ENCODE measurements around the gene UTF1. TPM values are rescaled to one million over a fixed set of nuclear protein-coding genes. Genes with fewer than 3 reads are reported as not detected.

The UTF1 gene
- total RNA-seq, 1 experiment from 2014 or later: not detected

DNA sequence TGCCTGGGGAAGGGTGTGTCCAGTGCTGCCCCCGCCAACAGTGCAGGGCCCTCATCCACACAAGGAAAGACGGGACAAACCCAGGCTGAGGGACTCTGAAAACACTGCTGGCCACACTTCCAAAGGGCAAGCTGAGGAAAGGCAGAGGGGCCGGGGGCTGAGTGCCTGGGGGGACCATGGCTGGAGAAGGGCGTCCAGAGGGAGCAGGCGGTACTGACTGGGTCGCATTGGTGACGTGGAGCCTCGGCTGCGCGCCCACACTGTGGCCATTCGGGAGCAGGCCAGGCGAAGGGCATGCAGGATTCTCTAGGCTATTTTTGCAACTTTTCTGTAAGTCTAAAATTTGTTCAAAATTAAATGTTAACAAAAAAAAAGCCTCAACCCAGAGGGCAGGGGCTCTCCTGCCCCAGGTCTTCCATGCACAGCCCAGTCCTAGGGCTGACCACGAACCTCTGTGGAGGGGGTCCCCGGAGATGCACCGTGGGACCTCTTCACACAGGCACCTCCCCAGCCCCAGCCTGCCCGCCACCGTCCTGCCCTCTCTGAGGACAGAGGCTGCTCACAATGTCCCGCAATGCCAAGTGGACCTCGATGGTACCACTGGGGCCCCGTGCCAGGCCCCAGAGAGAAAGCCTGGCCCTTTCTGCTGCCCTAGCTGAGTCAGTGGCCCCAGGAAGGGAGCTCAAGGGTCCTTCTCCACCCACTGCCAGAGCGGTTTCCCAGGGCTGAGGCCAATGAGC is 36.2 kb downstream of the UTF1 start:
- no peak overlapping the region for H3K27ac Mint-ChIP-seq (ENCODE audit: unreplicated experiment)
- H3K4me1 Mint-ChIP-seq (ENCODE audit: low read depth, unreplicated experiment): no peaks in the 10 kb centered on the region
- DNase-seq: no peak
- TF ChIP-seq, protein P1, sequence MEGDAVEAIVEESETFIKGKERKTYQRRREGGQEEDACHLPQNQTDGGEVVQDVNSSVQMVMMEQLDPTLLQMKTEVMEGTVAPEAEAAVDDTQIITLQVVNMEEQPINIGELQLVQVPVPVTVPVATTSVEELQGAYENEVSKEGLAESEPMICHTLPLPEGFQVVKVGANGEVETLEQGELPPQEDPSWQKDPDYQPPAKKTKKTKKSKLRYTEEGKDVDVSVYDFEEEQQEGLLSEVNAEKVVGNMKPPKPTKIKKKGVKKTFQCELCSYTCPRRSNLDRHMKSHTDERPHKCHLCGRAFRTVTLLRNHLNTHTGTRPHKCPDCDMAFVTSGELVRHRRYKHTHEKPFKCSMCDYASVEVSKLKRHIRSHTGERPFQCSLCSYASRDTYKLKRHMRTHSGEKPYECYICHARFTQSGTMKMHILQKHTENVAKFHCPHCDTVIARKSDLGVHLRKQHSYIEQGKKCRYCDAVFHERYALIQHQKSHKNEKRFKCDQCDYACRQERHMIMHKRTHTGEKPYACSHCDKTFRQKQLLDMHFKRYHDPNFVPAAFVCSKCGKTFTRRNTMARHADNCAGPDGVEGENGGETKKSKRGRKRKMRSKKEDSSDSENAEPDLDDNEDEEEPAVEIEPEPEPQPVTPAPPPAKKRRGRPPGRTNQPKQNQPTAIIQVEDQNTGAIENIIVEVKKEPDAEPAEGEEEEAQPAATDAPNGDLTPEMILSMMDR (IDR thresholded peaks at IDR 0.05; ENCODE audit: unreplicated experiment): no peak
- intact Hi-C loops (cut with micrococcal nuclease; ENCODE audit: unreplicated experiment): no loop called here
- CTCF ChIA-PET: no interaction called here
- no TSS peak for BruUV-seq (replicated peaks)
- no peak overlapping the region for H3K4me3 Mint-ChIP-seq (ENCODE audit: low read depth, unreplicated experiment)
- no peaks in the 10 kb centered on the region for H3K27me3 Mint-ChIP-seq (ENCODE audit: unreplicated experiment)
- no peaks in the 10 kb centered on the region for H3K9me3 Mint-ChIP-seq (ENCODE audit: low read depth, unreplicated experiment)
- peaks cover 7% of the 10 kb centered on the region for H3K36me3 Mint-ChIP-seq (ENCODE audit: insufficient read depth, unreplicated experiment)

DNA sequence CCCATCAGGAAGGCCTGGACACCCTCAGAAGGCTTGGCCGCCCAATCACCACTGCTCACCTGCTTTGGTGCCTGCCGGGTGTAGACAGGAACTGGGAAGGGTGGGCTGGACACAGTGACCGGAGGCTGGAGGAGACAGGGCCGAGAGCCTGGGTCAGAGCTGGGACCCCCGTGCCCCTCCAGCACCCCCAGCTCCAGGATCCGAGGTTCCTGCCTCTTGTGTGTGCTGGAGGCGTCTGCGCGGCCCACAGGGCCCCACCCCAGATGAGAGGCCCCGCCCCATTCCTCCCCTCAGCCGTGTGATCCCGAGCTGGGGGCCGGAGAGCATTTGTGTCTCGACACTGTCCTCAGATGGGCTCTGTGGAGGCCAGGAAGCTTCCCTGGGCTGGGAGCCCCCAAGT is 37.3 kb downstream of the UTF1 start:
- Mint-ChIP-seq H3K27me3 (ENCODE audit: unreplicated experiment) (no peaks in the 10 kb centered on the region), H3K27ac (ENCODE audit: unreplicated experiment) (no peak overlapping the region), H3K4me3 (ENCODE audit: low read depth, unreplicated experiment) (no peak overlapping the region), H3K9me3 (ENCODE audit: low read depth, unreplicated experiment) (no peaks in the 10 kb centered on the region), H3K36me3 (ENCODE audit: insufficient read depth, unreplicated experiment) (peaks cover 11% of the 10 kb centered on the region), H3K4me1 (ENCODE audit: low read depth, unreplicated experiment) (no peaks in the 10 kb centered on the region)
- no peak for DNase-seq
- intact Hi-C loops (cut with micrococcal nuclease; ENCODE audit: unreplicated experiment): no loop called here
- CTCF ChIA-PET: no interaction called here
- BruUV-seq (replicated peaks): no TSS peak
- TF ChIP-seq, protein P1 (IDR thresholded peaks at IDR 0.05; ENCODE audit: unreplicated experiment): no peak

GRCh38 chr10:133267829-133268228 is 37.8 kb downstream of the UTF1 start:
- intact Hi-C loops (cut with micrococcal nuclease; ENCODE audit: unreplicated experiment): no loop called here
- DNase-seq: no peak
- TF ChIP-seq, protein P1 (IDR thresholded peaks at IDR 0.05; ENCODE audit: unreplicated experiment): no peak
- Mint-ChIP-seq H3K4me1 (ENCODE audit: low read depth, unreplicated experiment) (no peaks in the 10 kb centered on the region), H3K9me3 (ENCODE audit: low read depth, unreplicated experiment) (no peaks in the 10 kb centered on the region), H3K27ac (ENCODE audit: unreplicated experiment) (no peak overlapping the region), H3K36me3 (ENCODE audit: insufficient read depth, unreplicated experiment) (peaks cover 14% of the 10 kb centered on the region), H3K4me3 (ENCODE audit: low read depth, unreplicated experiment) (no peak overlapping the region), H3K27me3 (ENCODE audit: unreplicated experiment) (no peaks in the 10 kb centered on the region)
- no TSS peak for BruUV-seq (replicated peaks)
- CTCF ChIA-PET: no interaction called here

DNA sequence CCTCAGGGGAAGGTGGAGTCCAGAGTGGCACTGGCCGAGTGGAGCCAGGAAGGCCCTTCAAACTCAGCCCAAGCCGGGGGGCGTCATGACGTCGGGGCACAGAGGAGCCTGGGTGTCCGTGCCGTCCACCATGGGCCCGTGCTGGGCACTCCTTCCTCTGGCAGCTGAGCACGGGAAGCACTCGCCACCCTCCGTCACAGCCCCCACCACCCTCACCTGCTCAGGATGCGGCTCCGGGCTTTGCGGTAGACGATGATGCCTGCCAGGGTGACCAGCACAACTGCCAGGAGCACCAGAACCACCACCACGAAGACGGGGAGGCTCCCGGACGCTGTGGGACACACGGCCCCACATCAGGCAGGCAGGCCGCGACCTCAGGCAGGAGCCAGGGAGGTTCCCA is 38.5 kb downstream of the UTF1 start:
- Mint-ChIP-seq H3K27ac (ENCODE audit: unreplicated experiment) (no peak overlapping the region), H3K4me3 (ENCODE audit: low read depth, unreplicated experiment) (no peak overlapping the region)
- TF ChIP-seq, protein P1 (IDR thresholded peaks at IDR 0.05; ENCODE audit: unreplicated experiment): no peak

More for the DNA sequence above, 38.5 kb downstream of the UTF1 start:
- BruUV-seq (replicated peaks): no TSS peak
- no peaks in the 10 kb centered on the region for H3K9me3 Mint-ChIP-seq (ENCODE audit: low read depth, unreplicated experiment)
- peaks cover 14% of the 10 kb centered on the region for H3K36me3 Mint-ChIP-seq (ENCODE audit: insufficient read depth, unreplicated experiment)
- H3K27me3 Mint-ChIP-seq (ENCODE audit: unreplicated experiment): no peaks in the 10 kb centered on the region
- intact Hi-C loops (cut with micrococcal nuclease; ENCODE audit: unreplicated experiment): no loop called here
- no peak for DNase-seq
- no peaks in the 10 kb centered on the region for H3K4me1 Mint-ChIP-seq (ENCODE audit: low read depth, unreplicated experiment)
- CTCF ChIA-PET: no interaction called here
